ENCODE results near the gene TFCP2L1.
A peak's percentile ranks its signal among the peaks of the same experiment; 100 is the strongest.
"Not testable (repeated sequence)": the region's sequence is repeated elsewhere in the genome, so short reads cannot be mapped to it uniquely, and the experiment has no call there.

TFCP2L1 gene

GRCh38 chr2:121276341-121276740, 8.7 kb downstream of the TFCP2L1 start:
- DNase-seq, result no peak
- no peak overlapping the region for H3K4me3 Mint-ChIP-seq
- H3K27me3 Mint-ChIP-seq, result peaks cover 17 to 30% of the 10 kb centered on the region in 2 donors

DNA sequence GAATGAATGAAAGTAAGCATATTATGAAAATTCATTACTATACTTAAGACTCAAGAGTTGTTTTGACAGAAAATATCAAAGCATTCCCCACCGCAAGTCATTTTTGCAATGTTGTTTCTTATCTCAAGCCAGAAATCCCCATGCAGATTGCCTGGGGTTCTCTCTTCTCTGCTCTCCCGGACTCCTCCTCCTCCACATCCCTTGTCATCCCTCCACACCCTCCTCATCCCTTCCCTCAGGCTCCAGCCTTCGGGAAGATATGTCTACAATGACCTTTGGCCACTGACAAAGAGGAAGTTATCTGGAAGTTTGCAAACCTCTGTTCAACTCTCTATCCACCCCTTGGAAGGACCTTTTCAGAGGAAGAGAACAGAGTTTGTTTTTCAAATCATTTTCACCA, 11.9 kb downstream of the TFCP2L1 start:
- Mint-ChIP-seq H3K4me1 (ENCODE audit: low read depth in 2 of 2) (no peaks in the 10 kb centered on the region), H3K27ac (no peak overlapping the region), H3K27me3 (peaks cover 11 to 21% of the 10 kb centered on the region in 2 donors), H3K4me3 (no peak overlapping the region), H3K9me3 (no peaks in the 10 kb centered on the region), H3K36me3 (ENCODE audit: insufficient read depth) (peaks cover 3% of the 10 kb centered on the region)
- no peak for DNase-seq
- no peak for ATAC-seq (replicated peaks)

More at GRCh38 chr2:121276341-121276740, 8.7 kb downstream of the TFCP2L1 start:
- Mint-ChIP-seq H3K27ac (no peak overlapping the region), H3K4me1 (ENCODE audit: low read depth in 2 of 2) (no peaks in the 10 kb centered on the region), H3K36me3 (ENCODE audit: insufficient read depth) (peaks cover 3% of the 10 kb centered on the region), H3K9me3 (no peaks in the 10 kb centered on the region)
- ATAC-seq (replicated peaks), result no peak

DNA sequence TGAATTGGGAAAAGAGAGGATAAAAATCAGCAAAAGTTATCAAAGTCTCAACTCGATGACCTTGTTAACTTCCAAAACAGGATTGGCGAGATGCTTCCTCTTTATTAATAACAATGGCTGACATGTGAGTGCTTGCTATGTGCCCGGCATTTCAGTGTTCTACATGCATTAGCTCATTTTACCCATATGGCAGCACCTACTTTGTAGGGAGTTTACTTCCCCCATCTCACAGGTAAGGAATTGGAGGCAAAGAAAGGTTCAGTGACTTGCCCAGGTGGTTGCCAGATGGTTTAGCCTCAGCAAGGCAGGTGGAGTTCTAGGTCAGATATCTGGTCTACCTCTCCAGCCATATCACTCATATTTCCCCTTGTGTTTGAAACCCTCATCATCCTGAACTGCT, 12.4 kb downstream of the TFCP2L1 start:
- peaks cover 3% of the 10 kb centered on the region for H3K36me3 Mint-ChIP-seq (ENCODE audit: insufficient read depth)
- H3K4me3 Mint-ChIP-seq, result no peak overlapping the region
- H3K27me3 Mint-ChIP-seq, result peaks cover 11 to 21% of the 10 kb centered on the region in 2 donors
- no peaks in the 10 kb centered on the region for H3K4me1 Mint-ChIP-seq (ENCODE audit: low read depth in 2 of 2)
- H3K27ac Mint-ChIP-seq, result no peak overlapping the region
- H3K9me3 Mint-ChIP-seq, result no peaks in the 10 kb centered on the region
- no peak for ATAC-seq (replicated peaks)
- DNase-seq, result no peak

DNA sequence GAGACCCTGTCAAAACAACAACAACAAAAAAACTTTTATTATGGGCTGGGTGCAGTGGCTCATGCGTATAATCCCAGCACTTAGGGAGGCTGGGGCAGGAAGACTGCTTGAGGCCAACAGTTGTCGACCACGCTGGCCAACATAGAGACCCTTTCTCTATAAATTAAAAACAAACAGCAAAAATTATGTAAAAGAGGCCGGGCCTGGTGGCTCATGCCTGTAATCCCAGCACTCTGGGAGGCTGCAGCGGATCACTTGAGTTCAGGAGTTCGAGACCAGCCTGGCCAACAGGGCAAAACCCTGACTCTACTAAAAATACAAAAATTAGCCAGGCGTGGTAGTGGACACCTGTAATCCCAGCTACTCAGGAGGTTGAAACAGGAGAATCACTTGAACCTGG, 15.6 kb downstream of the TFCP2L1 start:
- not testable (repeated sequence) for H3K4me1 Mint-ChIP-seq (ENCODE audit: low read depth in 2 of 2); H3K27ac Mint-ChIP-seq
- peaks cover 11 to 21% of the 10 kb centered on the region in 2 donors for H3K27me3 Mint-ChIP-seq

DNA sequence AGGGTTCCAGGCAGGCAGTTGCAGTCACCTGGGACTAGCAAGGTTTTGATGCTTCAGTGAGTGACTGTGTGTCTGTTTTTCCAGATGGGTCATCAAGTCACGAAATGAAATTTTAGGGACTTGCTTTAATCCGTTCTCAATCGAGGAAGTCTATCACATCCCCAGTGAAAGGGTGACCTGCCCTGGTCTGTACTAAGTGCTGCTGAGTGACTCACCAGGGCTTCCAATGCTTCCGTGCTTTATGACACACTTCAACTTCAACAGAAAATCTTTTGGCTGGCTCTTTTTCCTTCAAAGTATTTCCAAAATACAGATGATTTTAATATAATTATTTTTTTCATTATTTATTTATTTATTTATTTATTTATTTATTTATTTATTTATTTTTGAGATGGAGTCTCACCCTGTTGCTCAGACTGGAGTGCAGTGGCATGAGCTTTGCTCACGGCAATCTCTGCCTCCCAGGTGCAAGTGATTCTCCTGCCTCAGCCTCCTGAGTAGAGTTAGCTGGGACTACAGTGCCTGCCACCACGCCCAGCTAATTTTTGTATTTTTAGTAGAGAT, 18.4 kb downstream of the TFCP2L1 start:
- H3K9me3 Mint-ChIP-seq, result no peaks in the 10 kb centered on the region

More for the DNA sequence above, 15.6 kb downstream of the TFCP2L1 start:
- DNase-seq; H3K9me3 Mint-ChIP-seq; H3K36me3 Mint-ChIP-seq (ENCODE audit: insufficient read depth); H3K4me3 Mint-ChIP-seq; ATAC-seq (replicated peaks): not testable (repeated sequence)

DNA sequence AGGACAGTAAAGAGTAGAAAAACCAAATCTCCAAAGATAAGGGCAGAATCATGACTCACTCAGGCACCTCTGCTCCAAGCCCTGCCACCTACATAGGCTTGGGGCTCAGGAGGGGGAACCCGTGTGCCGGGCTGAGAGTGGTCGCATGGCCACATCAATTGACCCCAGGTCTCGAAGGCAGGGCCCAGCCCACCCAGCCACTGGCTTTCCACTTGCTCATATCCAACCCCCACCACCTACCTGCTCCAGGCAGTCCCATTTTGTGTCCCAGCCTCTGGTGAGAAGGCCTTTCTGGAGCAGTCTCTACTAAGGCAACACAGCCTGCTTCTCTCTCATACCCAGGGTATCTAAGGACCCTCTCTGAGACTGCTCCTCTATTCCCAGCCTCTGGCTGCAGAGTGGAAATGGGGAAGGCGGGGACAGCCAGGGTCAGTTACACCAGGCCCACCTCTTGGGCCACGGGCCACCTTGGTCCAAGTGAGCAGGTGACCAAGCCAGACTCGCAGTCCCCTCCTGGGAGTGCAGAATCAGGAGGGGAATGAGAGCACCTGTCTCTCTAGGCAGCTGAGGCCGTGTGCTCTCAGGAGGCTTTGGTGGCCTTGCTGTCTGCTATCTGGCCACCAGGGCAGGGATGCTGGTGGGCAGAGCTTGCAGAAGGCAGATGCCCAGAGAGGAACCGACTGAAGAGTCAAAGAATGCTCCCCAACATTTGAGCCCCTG, 20.8 kb downstream of the TFCP2L1 start:
- Mint-ChIP-seq H3K27ac (no peak overlapping the region), H3K27me3 (peaks cover 0 to 7% of the 10 kb centered on the region in 2 donors), H3K36me3 (ENCODE audit: insufficient read depth) (no peaks in the 10 kb centered on the region), H3K4me1 (ENCODE audit: low read depth in 2 of 2) (no peaks in the 10 kb centered on the region), H3K4me3 (no peak overlapping the region), H3K9me3 (no peaks in the 10 kb centered on the region)
- ATAC-seq (replicated peaks) (no peak), DNase-seq (no peak)

More for the DNA sequence above, 18.4 kb downstream of the TFCP2L1 start:
- Mint-ChIP-seq H3K27me3 (peaks cover 0 to 7% of the 10 kb centered on the region in 2 donors), H3K4me1 (ENCODE audit: low read depth in 2 of 2) (no peaks in the 10 kb centered on the region), H3K36me3 (ENCODE audit: insufficient read depth) (no peaks in the 10 kb centered on the region), H3K27ac (no peak overlapping the region), H3K4me3 (no peak overlapping the region)
- no peak for DNase-seq
- no peak for ATAC-seq (replicated peaks)

DNA sequence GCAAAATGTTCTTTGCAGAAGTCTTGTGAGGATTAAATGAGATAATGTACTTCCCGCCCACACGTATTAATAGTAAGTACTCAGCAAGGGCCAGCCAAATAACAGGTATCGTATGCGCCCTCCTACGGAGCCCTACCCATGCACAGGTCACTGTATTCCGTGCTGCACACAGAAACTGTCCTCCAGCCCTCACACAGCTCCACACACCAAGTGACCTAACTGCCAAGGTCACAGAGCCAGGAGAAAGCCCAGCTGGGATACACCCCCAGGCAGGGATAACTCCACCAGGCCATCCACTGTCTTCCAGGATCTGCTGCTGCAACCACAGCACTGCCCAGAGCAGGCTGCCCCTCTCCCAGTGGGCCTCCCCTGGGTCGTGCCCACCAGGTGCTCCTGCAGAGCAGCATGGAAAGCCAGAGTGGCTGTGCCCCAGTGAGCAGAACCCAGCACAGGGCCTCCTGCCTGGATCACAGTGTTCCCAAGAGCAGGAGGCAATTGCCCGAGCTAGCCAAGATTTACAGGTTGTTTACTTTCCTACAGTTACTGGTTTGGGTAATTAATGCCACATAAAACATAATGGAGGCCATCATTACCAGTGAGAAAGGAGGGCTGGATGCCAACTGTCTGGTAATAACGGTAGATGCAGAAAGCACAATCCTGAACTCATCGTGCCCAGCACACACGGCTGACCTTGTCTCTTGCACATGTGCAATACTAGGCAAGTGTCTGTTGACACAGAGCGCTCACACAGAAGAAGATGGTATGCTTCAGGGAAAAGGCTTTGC, 24.4 kb downstream of the TFCP2L1 start:
- no peaks in the 10 kb centered on the region for H3K36me3 Mint-ChIP-seq (ENCODE audit: insufficient read depth)
- ATAC-seq (replicated peaks) (no peak), DNase-seq (no peak)
- H3K27ac Mint-ChIP-seq, result no peak overlapping the region
- H3K4me3 Mint-ChIP-seq, result no peak overlapping the region
- H3K27me3 Mint-ChIP-seq, result peaks cover 0 to 34% of the 10 kb centered on the region in 2 donors
- H3K9me3 Mint-ChIP-seq, result no peaks in the 10 kb centered on the region
- H3K4me1 Mint-ChIP-seq (ENCODE audit: low read depth in 2 of 2), result no peaks in the 10 kb centered on the region

- Mint-ChIP-seq H3K27me3 (peaks cover 0 to 41% of the 10 kb centered on the region in 2 donors), H3K9me3 (no peaks in the 10 kb centered on the region), H3K27ac (no peak overlapping the region), H3K4me3 (no peak overlapping the region), H3K4me1 (ENCODE audit: low read depth in 2 of 2) (no peaks in the 10 kb centered on the region), H3K36me3 (ENCODE audit: insufficient read depth) (no peaks in the 10 kb centered on the region)
- ATAC-seq (replicated peaks) (no peak), DNase-seq (no peak)
These were observed 27.0 kb downstream of the TFCP2L1 start for GRCh38 chr2:121258051-121258450.

GRCh38 chr2:121257480-121257840, 27.5 kb downstream of the TFCP2L1 start:
- Mint-ChIP-seq H3K27ac (peak overlapping the region in 1 of 2 donors; percentile 53), H3K4me1 (ENCODE audit: low read depth in 2 of 2) (no peaks in the 10 kb centered on the region), H3K9me3 (no peaks in the 10 kb centered on the region), H3K4me3 (no peak overlapping the region), H3K27me3 (peaks cover 0 to 41% of the 10 kb centered on the region in 2 donors), H3K36me3 (ENCODE audit: insufficient read depth) (no peaks in the 10 kb centered on the region)
- ATAC-seq (replicated peaks), result no peak
- no peak for DNase-seq

DNA sequence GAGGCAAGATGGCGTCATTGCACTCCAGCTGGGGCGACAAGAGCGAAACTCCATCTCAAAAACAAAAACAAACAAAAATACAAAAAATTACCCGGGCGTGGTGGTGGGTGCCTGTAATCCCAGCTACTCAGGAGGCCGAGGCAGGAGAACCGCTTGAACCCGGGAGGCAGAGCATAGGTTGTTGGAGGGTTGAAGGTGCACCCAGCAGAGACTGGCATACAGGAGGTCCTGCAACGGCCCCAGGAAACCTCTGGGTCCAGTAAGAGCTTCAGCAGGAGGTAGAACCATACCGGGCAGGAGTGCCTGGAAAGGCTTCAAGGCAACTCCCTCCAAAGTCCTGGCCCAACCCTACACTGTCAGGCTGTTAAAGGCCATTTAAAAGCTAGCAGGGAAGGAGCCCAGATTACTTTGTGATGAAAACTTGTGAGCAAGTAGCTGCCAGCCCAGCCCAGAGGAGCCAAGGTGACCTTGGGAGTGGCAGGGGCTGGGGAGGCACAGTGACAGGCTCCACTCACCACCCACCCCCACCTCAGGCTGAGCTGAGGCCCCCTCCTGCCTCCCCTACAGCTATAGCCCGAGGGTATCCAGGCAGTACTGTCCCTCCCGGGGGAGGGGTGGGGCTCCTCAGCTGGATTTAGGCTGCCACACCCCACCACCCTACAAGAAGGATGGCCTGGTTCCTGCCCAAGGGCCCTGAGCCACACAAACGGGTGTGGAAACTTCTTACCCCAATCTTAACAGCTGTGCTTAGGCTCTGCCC, 28.1 kb downstream of the TFCP2L1 start:
- H3K9me3 Mint-ChIP-seq, result no peaks in the 10 kb centered on the region
- DNase-seq (no peak), ATAC-seq (replicated peaks) (no peak)
- peak overlapping the region in 1 of 2 donors; percentile 53 for H3K27ac Mint-ChIP-seq
- H3K4me1 Mint-ChIP-seq (ENCODE audit: low read depth in 2 of 2), result no peaks in the 10 kb centered on the region
- no peak overlapping the region for H3K4me3 Mint-ChIP-seq
- H3K36me3 Mint-ChIP-seq (ENCODE audit: insufficient read depth), result no peaks in the 10 kb centered on the region
- peaks cover 0 to 41% of the 10 kb centered on the region in 2 donors for H3K27me3 Mint-ChIP-seq

DNA sequence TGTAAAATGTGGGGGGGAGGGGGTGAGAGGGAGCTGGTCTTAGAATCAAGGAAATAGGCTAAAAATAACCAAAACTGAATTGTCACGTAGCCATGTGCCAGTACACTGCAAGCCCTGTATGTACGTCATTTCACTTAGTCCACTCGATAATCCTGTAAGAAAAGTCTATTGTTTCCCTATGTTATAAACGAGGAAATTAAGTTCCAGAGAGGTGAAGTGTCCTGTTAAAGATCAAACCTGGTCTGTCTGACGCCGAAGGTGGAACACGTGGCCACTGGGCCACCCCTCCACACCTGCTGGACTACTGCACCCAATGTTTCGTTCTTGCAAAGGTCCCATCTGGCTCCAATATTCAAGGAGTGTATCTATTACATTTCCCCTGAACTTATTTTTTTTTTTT, 29.6 kb downstream of the TFCP2L1 start:
- H3K4me3 Mint-ChIP-seq, result no peak overlapping the region
- H3K4me1 Mint-ChIP-seq (ENCODE audit: low read depth in 2 of 2), result no peaks in the 10 kb centered on the region
- no peak for ATAC-seq (replicated peaks)
- DNase-seq, result no peak
- H3K27ac Mint-ChIP-seq, result no peak overlapping the region
- H3K9me3 Mint-ChIP-seq, result no peaks in the 10 kb centered on the region
- H3K36me3 Mint-ChIP-seq (ENCODE audit: insufficient read depth), result no peaks in the 10 kb centered on the region
- H3K27me3 Mint-ChIP-seq, result peaks cover 0 to 41% of the 10 kb centered on the region in 2 donors

DNA sequence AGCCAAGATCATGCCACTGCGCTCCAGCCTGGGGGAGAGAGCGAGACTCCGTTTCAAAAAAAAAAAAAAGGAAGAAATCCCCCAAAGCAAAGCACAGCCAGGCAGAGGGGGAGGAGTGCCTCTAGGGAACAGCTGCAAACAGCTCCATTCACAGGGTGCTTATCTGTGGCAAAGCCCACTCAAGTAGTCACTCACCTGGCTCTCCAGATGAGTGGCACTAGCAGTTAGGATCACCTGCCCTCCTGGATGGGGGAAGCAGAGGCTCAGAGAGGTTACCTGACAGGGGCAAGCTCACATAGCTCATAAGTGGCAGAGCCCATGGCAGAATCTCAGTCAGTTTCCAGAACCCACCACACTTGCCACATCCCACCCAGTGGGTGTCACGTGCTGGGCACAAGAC, 30.3 kb downstream of the TFCP2L1 start:
- Mint-ChIP-seq H3K27me3 (peaks cover 0 to 44% of the 10 kb centered on the region in 2 donors), H3K4me1 (ENCODE audit: low read depth in 2 of 2) (no peaks in the 10 kb centered on the region), H3K36me3 (ENCODE audit: insufficient read depth) (no peaks in the 10 kb centered on the region), H3K27ac (no peak overlapping the region), H3K4me3 (no peak overlapping the region), H3K9me3 (no peaks in the 10 kb centered on the region)
- DNase-seq, result no peak
- ATAC-seq (replicated peaks), result no peak

DNA sequence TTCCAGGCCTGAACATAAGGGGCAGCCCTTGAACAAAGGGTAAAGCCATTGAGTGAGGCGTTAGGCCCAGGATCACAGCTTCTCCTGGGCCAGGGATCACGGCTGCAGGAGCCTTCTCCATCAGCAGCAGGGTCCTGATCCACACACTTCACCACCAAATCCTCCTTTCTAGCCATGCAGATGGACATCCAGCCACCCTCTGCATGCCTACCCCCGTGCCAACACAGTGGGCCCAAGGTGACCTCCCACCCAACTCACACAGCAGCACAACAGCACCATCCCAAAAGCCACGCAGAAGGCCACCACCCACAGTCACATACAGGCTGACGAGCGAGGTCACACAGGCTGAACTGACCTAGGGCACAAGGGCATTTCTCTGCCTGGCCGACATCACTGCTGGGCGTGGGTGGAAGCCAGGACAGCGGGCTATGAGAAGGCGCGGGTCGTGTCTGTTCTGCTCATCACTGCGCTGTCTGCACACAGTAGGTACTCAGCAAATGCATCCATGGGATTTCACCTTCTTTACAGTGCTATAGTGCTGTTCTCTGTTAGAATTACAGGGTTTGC, 31.2 kb downstream of the TFCP2L1 start:
- H3K27me3 Mint-ChIP-seq, result peaks cover 0 to 54% of the 10 kb centered on the region in 2 donors

More for the DNA sequence above, 31.2 kb downstream of the TFCP2L1 start:
- Mint-ChIP-seq H3K4me1 (ENCODE audit: low read depth in 2 of 2) (no peaks in the 10 kb centered on the region), H3K9me3 (no peaks in the 10 kb centered on the region), H3K27ac (no peak overlapping the region), H3K36me3 (ENCODE audit: insufficient read depth) (no peaks in the 10 kb centered on the region), H3K4me3 (no peak overlapping the region)
- DNase-seq (no peak), ATAC-seq (replicated peaks) (no peak)

Data from effector memory CD8-positive, alpha-beta T cell (primary cell).